ENCODE measurements around the gene HPSE2. TPM values are rescaled to one million over a fixed set of nuclear protein-coding genes. Genes with fewer than 3 reads are reported as not detected.

Gene HPSE2
- total and polyA plus RNA-seq, 2 experiments from 2014 or later: 0.10 to 0.24 TPM

DNA sequence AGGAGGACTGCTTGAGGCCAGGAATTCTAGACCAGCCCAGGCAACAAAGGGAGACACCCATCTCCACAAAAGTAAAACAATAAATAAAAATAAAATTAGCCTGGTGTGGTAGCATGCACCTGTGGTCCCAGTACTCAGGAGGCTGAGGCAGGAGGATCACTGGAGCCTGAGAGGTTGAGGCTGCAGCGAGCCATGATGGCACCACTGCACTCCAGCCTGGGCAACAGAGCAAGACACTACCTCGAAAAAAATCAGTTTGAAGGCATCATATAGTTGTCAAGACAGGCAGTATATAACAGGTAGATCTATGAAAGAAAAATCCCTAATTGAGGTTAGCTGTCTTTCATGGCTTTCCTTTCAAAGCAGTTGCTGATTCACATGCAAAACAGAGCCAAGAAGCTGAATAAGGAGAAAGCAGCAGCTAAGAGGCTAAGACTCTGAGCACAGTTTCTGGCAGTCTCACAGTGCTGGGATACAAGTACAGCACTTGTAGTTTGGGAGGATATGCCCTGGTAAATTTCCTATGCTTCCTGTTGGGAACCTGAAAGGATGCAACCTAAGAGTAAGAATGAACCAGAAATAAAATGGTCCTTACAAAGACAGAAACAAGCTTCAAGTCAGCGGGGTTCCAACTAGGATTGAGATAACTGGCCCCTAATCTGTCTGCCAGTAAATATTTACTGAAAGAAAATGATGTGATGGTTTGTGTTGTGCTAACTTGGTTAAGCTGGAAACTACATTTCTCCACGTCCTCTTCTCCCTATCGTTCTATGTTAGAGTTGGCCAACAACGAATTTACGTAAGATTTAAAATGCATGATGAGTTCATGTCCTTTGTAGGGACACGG lies 420.4 kb downstream of the HPSE2 start:
- peak; percentile 92 for ATAC-seq
- Mint-ChIP-seq H3K4me3 (no peak overlapping the region), H3K9me3 (no peaks in the 10 kb centered on the region), H3K36me3 (ENCODE audit: low read depth) (no peaks in the 10 kb centered on the region), H3K4me1 (peaks cover 8% of the 10 kb centered on the region), H3K27ac (no peak overlapping the region), H3K27me3 (ENCODE audit: insufficient read depth, low read depth, poor library complexity) (no peaks in the 10 kb centered on the region)
- peak; percentile 56 for DNase-seq (ENCODE audit: low spot score)
- H3F3A ChIP-seq (replicated peaks; ENCODE audit: low read depth): no peaks in the 10 kb centered on the region
- H3K27ac ChIP-seq (ENCODE audit: low read depth): no peak overlapping the region
- no peaks in the 10 kb centered on the region for H4K20me1 ChIP-seq (replicated peaks; ENCODE audit: insufficient read depth)
- no peaks in the 10 kb centered on the region for H3K27me3 ChIP-seq (ENCODE audit: insufficient read depth)
- no peak overlapping the region for H2AFZ ChIP-seq
- H3K9me2 ChIP-seq (ENCODE audit: insufficient read depth): no peaks in the 10 kb centered on the region
- TF ChIP-seq, protein P1, sequence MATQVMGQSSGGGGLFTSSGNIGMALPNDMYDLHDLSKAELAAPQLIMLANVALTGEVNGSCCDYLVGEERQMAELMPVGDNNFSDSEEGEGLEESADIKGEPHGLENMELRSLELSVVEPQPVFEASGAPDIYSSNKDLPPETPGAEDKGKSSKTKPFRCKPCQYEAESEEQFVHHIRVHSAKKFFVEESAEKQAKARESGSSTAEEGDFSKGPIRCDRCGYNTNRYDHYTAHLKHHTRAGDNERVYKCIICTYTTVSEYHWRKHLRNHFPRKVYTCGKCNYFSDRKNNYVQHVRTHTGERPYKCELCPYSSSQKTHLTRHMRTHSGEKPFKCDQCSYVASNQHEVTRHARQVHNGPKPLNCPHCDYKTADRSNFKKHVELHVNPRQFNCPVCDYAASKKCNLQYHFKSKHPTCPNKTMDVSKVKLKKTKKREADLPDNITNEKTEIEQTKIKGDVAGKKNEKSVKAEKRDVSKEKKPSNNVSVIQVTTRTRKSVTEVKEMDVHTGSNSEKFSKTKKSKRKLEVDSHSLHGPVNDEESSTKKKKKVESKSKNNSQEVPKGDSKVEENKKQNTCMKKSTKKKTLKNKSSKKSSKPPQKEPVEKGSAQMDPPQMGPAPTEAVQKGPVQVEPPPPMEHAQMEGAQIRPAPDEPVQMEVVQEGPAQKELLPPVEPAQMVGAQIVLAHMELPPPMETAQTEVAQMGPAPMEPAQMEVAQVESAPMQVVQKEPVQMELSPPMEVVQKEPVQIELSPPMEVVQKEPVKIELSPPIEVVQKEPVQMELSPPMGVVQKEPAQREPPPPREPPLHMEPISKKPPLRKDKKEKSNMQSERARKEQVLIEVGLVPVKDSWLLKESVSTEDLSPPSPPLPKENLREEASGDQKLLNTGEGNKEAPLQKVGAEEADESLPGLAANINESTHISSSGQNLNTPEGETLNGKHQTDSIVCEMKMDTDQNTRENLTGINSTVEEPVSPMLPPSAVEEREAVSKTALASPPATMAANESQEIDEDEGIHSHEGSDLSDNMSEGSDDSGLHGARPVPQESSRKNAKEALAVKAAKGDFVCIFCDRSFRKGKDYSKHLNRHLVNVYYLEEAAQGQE (IDR thresholded peaks at IDR 0.05; ENCODE audit: unreplicated experiment): no peak
- TF ChIP-seq, protein P2, sequence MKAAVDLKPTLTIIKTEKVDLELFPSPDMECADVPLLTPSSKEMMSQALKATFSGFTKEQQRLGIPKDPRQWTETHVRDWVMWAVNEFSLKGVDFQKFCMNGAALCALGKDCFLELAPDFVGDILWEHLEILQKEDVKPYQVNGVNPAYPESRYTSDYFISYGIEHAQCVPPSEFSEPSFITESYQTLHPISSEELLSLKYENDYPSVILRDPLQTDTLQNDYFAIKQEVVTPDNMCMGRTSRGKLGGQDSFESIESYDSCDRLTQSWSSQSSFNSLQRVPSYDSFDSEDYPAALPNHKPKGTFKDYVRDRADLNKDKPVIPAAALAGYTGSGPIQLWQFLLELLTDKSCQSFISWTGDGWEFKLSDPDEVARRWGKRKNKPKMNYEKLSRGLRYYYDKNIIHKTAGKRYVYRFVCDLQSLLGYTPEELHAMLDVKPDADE (IDR thresholded peaks at IDR 0.05): no peak
- TF ChIP-seq EZH2phosphoT487 (IDR thresholded peaks at IDR 0.05; ENCODE audit: unreplicated experiment): no peak
- no peak overlapping the region for H3K4me3 ChIP-seq
- no peaks in the 10 kb centered on the region for H3K79me2 ChIP-seq (replicated peaks; ENCODE audit: insufficient read depth)
- H3K4me2 ChIP-seq: peak overlapping the region; percentile 18; the same call in 1 of the 2 replicates
- H3K4me1 ChIP-seq (ENCODE audit: insufficient read depth): no peaks in the 10 kb centered on the region
- H3K36me3 ChIP-seq (ENCODE audit: insufficient read depth): no peaks in the 10 kb centered on the region

DNA sequence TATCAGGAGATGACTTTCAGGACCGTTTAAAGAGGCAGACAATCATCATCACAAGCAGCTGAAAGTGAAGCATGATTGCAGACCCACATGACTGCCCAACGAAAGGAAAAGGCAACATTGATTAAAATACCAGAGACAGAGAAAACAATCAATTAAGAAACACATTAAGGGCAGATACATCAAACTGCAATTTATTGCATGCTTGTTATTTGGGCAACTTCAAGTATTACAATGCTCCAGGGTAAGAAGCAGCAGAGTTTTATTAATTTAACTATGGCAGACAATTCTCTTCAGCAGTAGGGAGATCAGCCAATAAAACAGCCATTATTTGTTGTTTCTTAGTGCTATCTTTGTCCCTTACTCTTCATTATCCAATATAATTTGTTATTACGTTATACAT lies 421.2 kb downstream of the HPSE2 start:
- no peak overlapping the region for H2AFZ ChIP-seq
- no peak overlapping the region for H3K4me3 ChIP-seq
- TF ChIP-seq EZH2phosphoT487 (IDR thresholded peaks at IDR 0.05; ENCODE audit: unreplicated experiment) (no peak), JUNB (IDR thresholded peaks at IDR 0.05; ENCODE audit: unreplicated experiment) (no peak), ZNF114 (CRISPR knock-in tag; IDR thresholded peaks at IDR 0.05) (no peak)
- TF ChIP-seq, protein P3, sequence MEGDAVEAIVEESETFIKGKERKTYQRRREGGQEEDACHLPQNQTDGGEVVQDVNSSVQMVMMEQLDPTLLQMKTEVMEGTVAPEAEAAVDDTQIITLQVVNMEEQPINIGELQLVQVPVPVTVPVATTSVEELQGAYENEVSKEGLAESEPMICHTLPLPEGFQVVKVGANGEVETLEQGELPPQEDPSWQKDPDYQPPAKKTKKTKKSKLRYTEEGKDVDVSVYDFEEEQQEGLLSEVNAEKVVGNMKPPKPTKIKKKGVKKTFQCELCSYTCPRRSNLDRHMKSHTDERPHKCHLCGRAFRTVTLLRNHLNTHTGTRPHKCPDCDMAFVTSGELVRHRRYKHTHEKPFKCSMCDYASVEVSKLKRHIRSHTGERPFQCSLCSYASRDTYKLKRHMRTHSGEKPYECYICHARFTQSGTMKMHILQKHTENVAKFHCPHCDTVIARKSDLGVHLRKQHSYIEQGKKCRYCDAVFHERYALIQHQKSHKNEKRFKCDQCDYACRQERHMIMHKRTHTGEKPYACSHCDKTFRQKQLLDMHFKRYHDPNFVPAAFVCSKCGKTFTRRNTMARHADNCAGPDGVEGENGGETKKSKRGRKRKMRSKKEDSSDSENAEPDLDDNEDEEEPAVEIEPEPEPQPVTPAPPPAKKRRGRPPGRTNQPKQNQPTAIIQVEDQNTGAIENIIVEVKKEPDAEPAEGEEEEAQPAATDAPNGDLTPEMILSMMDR (conservative IDR thresholded peaks at IDR 0.05; ENCODE audit: low read depth in 2 of 2): no peak
- no peaks in the 10 kb centered on the region for H3K27me3 ChIP-seq (ENCODE audit: insufficient read depth)
- H3K36me3 Mint-ChIP-seq (ENCODE audit: low read depth): no peaks in the 10 kb centered on the region
- no peaks in the 10 kb centered on the region for H3F3A ChIP-seq (replicated peaks; ENCODE audit: low read depth)
- peaks cover 8% of the 10 kb centered on the region for H3K4me1 Mint-ChIP-seq
- no peak overlapping the region for H3K4me2 ChIP-seq
- DNase-seq (ENCODE audit: low spot score): no peak
- H3K4me3 Mint-ChIP-seq: no peak overlapping the region
- ATAC-seq: no peak
- H3K4me1 ChIP-seq (ENCODE audit: insufficient read depth): no peaks in the 10 kb centered on the region
- H3K27ac Mint-ChIP-seq: no peak overlapping the region
- no peaks in the 10 kb centered on the region for H3K27me3 Mint-ChIP-seq (ENCODE audit: insufficient read depth, low read depth, poor library complexity)
- H3K9me3 Mint-ChIP-seq: no peaks in the 10 kb centered on the region
- H3K27ac ChIP-seq (ENCODE audit: low read depth): no peak overlapping the region
- H4K20me1 ChIP-seq (replicated peaks; ENCODE audit: insufficient read depth): no peaks in the 10 kb centered on the region
- H3K36me3 ChIP-seq (ENCODE audit: insufficient read depth): no peaks in the 10 kb centered on the region
- H3K9me2 ChIP-seq (ENCODE audit: insufficient read depth): no peaks in the 10 kb centered on the region
- H3K79me2 ChIP-seq (replicated peaks; ENCODE audit: insufficient read depth): no peaks in the 10 kb centered on the region

Measured in GM23338 (cell line).